Kidney epithelial cell (primary cell): Measurements from ENCODE around the gene COX6A1. TPM values are rescaled to one million over a fixed set of nuclear protein-coding genes. Genes with fewer than 3 reads are reported as not detected.
"Not testable (repeated sequence)": the region's sequence is repeated elsewhere in the genome, so short reads cannot be mapped to it uniquely, and the experiment has no call there.

ENCODE experiments used
- DNase-seq: peaks from one replicate; pipeline ENCODE4 v3.0.0-alpha.2; 2010; ENCODE audit warnings: low read depth
- H3K27me3 ChIP-seq: 2 replicates; pipeline ENCODE4 v1.6.0; 2011; ENCODE audit warnings: low read length; ENCODE audit not compliant: control insufficient read depth, insufficient read depth
- H3K36me3 ChIP-seq: 2 replicates; pipeline ENCODE4 v1.5.1; 2011; ENCODE audit warnings: low read length; ENCODE audit not compliant: control insufficient read depth, insufficient read depth
- H3K4me3 ChIP-seq: 2 replicates; pipeline ENCODE4 v1.5.1; 2011; ENCODE audit warnings: low read depth, mild to moderate bottlenecking, control low read depth, low read length
- total RNA-seq: library from RNA; depleted of rRNA; stranded (reverse); fragments of >200 nt; gene quantifications from 2 replicates; pipeline ENCODE4 v1.2.3, GENCODE V29; 2015
- TF ChIP-seq, protein P1 (sequence below): IDR thresholded peaks from 2 replicates; pipeline ENCODE4 v1.5.1; 2011; ENCODE audit warnings: mild to moderate bottlenecking, moderate library complexity, low read length, control low read depth, inconsistent platforms; ENCODE audit not compliant: insufficient read depth, poor library complexity, severe bottlenecking

COX6A1 gene
- total RNA-seq, 1 donor from 2014 or later, result 615 TPM

GRCh38 chr12:120447992-120448391 is 10.1 kb downstream of the COX6A1 start:
- Histone ChIP-seq H3K36me3 (no peaks in the 10 kb centered on the region), H3K27me3 (no peaks in the 10 kb centered on the region), H3K4me3 (no peak overlapping the region)
- no peak for DNase-seq
- TF ChIP-seq, protein P1, sequence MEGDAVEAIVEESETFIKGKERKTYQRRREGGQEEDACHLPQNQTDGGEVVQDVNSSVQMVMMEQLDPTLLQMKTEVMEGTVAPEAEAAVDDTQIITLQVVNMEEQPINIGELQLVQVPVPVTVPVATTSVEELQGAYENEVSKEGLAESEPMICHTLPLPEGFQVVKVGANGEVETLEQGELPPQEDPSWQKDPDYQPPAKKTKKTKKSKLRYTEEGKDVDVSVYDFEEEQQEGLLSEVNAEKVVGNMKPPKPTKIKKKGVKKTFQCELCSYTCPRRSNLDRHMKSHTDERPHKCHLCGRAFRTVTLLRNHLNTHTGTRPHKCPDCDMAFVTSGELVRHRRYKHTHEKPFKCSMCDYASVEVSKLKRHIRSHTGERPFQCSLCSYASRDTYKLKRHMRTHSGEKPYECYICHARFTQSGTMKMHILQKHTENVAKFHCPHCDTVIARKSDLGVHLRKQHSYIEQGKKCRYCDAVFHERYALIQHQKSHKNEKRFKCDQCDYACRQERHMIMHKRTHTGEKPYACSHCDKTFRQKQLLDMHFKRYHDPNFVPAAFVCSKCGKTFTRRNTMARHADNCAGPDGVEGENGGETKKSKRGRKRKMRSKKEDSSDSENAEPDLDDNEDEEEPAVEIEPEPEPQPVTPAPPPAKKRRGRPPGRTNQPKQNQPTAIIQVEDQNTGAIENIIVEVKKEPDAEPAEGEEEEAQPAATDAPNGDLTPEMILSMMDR, result no peak

DNA sequence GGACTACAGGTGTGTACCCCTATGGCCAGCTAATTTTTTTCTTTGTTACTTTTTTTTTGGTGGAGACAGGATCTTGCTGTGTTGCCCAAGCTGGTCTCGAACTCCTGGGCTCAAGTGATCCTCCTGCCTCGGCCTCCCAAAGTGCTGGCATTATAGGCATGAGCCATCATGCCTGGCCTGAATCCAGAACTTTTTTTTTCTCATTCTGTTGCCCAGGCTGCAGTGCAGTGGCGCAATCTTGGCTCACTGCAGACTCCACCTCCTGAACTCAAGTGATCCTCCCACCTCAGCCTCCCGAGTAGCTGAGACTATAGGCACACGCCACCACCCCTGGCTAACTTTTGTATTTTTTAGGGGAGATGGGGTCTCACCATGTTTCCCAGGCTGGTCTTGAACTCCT is 14.6 kb downstream of the COX6A1 start:
- H3K4me3 ChIP-seq, H3K36me3 ChIP-seq, DNase-seq, H3K27me3 ChIP-seq: not testable (repeated sequence)

GRCh38 chr12:120453060-120453750 is 15.3 kb downstream of the COX6A1 start:
- Histone ChIP-seq H3K4me3 (no peak overlapping the region), H3K36me3 (no peaks in the 10 kb centered on the region), H3K27me3 (no peaks in the 10 kb centered on the region)
- TF ChIP-seq, protein P1, result no peak
- no peak for DNase-seq

DNA sequence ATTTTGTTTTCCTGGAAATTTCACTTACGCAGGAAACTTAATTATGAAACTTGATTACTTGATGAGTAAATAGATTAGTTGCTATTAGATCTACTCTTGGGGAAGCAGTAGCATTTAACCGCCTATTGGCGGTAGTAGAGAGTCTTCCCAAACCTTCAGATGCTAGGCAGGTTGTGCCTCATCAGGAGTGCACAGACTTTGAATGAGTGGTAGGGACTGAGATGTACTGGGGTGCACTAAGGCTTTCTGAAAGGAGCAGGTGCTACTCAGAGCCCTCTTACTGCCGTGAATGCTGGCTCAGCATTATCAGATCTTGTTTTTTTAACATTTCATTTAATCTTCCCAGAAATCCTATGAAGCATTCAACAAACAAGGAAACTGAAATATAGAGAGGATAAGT is 16.1 kb downstream of the COX6A1 start:
- no peaks in the 10 kb centered on the region for H3K27me3 ChIP-seq
- H3K4me3 ChIP-seq, result no peak overlapping the region
- TF ChIP-seq, protein P1, result peak; percentile 65
- no peaks in the 10 kb centered on the region for H3K36me3 ChIP-seq
- DNase-seq, result no peak

- no peaks in the 10 kb centered on the region for H3K27me3 ChIP-seq
- no peak overlapping the region for H3K4me3 ChIP-seq
- no peaks in the 10 kb centered on the region for H3K36me3 ChIP-seq
- no peak for DNase-seq
- TF ChIP-seq, protein P1, result no peak
Measured at GRCh38 chr12:120455302-120455701, 17.4 kb downstream of the COX6A1 start.

- Histone ChIP-seq H3K27me3 (no peaks in the 10 kb centered on the region), H3K4me3 (no peak overlapping the region), H3K36me3 (no peaks in the 10 kb centered on the region)
- TF ChIP-seq, protein P1, result peak; percentile 30
- DNase-seq, result no peak
Measured at GRCh38 chr12:120457133-120457532, 19.2 kb downstream of the COX6A1 start.
